AG09309 (cell line): ENCODE results near the gene TNFSF13.

Experiments
- DNase-seq: peaks from one replicate; pipeline ENCODE4 v3.0.0-alpha.2; 2010; ENCODE audit warnings: low read depth
- H3K4me3 ChIP-seq: 2 replicates; pipeline ENCODE4 v1.5.1; 2011; ENCODE audit warnings: mild to moderate bottlenecking, low read depth, low read length, moderate library complexity; ENCODE audit not compliant: control insufficient read depth
- TF ChIP-seq, protein P1 (sequence below): IDR thresholded peaks from 2 replicates; pipeline ENCODE4 v1.5.1; 2011; ENCODE audit warnings: mild to moderate bottlenecking, low read depth, low read length, inconsistent platforms; ENCODE audit not compliant: insufficient read depth, control insufficient read depth; ENCODE audit errors: missing control alignments

The TNFSF13 gene

DNA sequence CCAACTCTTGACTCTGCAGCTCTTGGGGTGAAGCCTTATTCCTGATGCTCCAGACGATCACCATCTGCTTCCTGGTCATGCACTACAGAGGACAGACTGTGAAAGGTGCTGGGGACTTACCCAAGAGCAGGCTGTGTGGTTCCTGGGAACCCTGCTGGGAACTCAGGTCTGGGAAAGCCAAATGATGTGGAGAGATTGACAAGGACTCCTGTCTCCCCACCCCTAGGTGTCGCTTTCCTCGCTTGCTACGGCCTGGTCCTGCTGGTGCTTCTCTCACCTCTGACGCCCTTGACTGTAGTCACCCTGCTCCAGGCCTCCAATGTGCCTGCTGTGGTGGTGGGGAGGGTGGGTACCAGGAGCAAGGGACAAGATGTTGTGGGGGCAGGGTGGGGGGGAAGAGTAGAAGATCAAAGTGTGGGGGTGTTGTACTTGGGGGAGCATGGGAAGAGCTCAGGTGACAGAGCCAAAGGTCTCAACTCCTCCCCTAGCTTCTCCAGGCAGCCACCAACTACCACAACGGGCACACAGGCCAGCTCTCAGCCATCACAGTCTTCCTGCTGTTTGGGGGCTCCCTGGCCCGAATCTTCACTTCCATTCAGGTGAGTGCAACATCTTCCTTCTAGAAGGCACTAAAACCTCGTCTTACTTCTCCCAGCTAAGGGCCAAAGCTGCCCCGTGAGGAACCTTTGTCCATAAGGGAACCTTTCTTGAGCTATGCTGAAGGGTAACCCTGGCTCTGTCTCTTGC, 28.3 kb downstream of the TNFSF13 start:
- H3K4me3 ChIP-seq: no peak overlapping the region
- TF ChIP-seq, protein P1, sequence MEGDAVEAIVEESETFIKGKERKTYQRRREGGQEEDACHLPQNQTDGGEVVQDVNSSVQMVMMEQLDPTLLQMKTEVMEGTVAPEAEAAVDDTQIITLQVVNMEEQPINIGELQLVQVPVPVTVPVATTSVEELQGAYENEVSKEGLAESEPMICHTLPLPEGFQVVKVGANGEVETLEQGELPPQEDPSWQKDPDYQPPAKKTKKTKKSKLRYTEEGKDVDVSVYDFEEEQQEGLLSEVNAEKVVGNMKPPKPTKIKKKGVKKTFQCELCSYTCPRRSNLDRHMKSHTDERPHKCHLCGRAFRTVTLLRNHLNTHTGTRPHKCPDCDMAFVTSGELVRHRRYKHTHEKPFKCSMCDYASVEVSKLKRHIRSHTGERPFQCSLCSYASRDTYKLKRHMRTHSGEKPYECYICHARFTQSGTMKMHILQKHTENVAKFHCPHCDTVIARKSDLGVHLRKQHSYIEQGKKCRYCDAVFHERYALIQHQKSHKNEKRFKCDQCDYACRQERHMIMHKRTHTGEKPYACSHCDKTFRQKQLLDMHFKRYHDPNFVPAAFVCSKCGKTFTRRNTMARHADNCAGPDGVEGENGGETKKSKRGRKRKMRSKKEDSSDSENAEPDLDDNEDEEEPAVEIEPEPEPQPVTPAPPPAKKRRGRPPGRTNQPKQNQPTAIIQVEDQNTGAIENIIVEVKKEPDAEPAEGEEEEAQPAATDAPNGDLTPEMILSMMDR: peak; percentile 16
- DNase-seq: no peak

DNA sequence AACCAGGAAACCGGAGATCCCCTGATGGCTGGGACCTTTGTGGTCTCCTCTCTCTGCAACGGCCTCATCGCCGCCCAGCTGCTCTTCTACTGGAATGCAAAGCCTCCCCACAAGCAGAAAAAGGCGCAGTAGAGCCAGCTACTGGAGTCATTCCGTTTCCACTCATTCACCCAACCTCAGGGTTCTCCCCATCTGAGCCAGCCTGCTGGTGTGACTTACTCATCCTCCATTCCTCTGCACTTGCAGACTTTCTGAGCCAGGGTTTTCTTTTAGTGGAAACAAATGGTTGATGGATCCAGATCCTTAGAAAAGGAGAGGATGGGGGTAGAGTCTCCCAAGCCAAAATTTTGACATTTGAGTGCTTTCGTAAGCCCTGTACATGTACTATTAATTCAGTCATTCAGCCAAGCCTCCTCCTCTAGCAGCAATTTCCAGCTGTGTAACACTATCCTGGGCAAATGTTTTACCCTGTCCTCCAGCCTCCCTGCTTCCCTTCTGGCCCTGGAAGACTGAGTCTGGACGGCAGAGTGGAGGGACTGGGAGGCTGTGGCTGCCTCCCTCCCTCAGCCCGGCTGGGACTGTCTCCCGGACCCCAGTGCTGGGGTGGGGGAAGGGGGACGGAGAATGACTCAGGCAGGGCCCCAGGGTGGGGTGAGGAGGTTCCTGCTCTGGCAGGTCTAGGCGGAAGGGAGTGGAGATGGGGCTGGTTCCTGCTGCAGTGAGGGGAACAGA, 29.0 kb downstream of the TNFSF13 start:
- TF ChIP-seq, protein P1: peak; percentile 18
- peak; percentile 88 for DNase-seq
- H3K4me3 ChIP-seq: peak overlapping the region; percentile 13

DNA sequence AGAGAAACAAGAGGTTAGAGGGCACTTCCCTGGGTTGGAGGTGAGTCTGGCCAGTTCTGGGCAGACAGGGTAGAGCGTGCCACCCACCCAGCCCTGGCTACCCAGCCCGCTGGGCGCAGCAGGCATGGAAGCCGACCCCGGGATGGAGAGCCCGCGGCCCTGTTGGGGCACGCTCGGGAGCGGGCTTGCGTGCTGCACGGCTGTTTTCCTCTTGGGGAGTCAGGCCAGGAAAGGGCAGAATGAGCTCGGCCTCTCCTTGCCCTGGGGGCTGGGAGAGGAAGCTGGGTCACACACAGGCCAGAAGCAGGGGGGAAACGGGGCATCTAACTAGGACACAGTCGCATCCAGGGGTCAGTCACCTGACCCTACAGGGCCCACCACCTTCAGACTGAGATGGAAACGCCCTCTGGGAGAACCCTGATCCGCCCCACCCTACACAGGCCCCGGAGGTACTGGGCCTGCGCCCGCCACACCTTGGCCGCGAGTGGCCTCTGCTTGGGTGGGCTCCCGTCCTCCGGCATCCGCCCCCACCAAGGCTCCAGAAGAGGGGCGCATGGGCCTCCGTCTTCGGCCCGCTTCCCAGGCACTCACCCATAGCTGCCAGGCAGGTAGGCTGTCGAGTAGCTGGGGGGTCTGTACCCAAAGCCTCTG, 30.1 kb downstream of the TNFSF13 start:
- DNase-seq: no peak
- TF ChIP-seq, protein P1: no peak
- H3K4me3 ChIP-seq: peak overlapping the region; percentile 15

- H3K4me3 ChIP-seq: peak overlapping the region; percentile 15
- peak; percentile 40 for DNase-seq
- TF ChIP-seq, protein P1: peak; percentile 92
These were observed 30.8 kb downstream of the TNFSF13 start for GRCh38 chr17:7589204-7589868.

DNA sequence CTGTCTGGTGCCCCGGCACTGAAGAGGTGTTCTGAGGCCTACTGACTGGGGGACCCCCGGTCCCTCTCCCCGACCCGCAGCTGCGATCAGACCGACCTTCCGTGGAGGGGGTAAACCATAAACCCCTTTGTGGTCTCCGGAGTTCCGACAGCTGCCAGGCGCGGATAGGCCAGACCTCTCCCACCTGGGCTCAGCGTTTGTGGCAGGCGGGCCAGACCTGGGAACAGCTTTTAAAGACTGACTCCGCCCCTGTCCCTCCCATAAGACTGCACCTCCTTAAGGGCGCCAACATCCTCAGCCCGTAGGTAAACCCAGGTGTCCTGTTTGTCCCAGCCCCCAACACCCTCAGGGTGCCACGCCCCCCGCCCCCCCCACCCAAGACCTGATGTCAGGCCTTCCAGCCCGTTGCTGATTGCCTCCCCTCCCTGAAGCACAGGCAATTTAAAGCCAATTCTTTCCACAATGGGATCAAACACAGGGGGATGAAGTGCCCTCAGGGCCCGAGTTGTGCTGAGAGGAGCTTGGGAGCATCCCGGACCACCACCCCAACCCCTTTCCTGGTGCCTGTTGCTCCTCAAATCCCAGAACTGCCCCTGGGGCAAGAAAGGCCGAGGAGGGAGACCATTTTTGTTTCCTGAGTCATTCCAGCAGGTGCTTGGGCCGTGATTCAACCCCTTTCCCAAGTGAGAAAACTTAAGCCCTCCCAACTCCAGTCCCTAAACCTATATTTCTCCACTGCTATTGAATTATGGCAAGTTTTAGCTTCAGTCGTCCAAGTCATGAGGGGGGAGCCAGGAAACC, 31.5 kb downstream of the TNFSF13 start, which contains the start of gene SOX15:
Gene SOX15, minus strand, starts transcription at position 204 of the 801 bp plus-strand sequence. CDS start 418 bp downstream, outside the sequence.
- no peak for DNase-seq
- H3K4me3 ChIP-seq: peak within 1 kb of the TSS; percentile 15
- TF ChIP-seq, protein P1: no peak
